ENCODE data around the gene FCN3.

The FCN3 gene

GRCh38 chr1:27343639-27344025, 31.0 kb downstream of the FCN3 start:
- no peak overlapping the region for H3K4me3 ChIP-seq (ENCODE audit: low read depth, low read length)

GRCh38 chr1:27342778-27343638, 31.6 kb downstream of the FCN3 start:
- no peak overlapping the region for H3K4me3 ChIP-seq (ENCODE audit: low read depth, low read length)

- peak overlapping the region; percentile 27 for H3K4me3 ChIP-seq (ENCODE audit: low read depth, low read length)
These were observed 32.2 kb downstream of the FCN3 start for GRCh38 chr1:27342391-27342777.

- peak within 1 kb of the TSS; percentile 27 for H3K4me3 ChIP-seq (ENCODE audit: low read depth, low read length)
These were observed 32.9 kb downstream of the FCN3 start, which contains the start of gene SYTL1 for GRCh38 chr1:27341525-27342252. Gene SYTL1, plus strand, starts transcription at chr1:27342022. Its CDS starts 3,313 bp downstream, at chr1:27345335.

GRCh38 chr1:27339213-27339612, 35.4 kb downstream of the FCN3 start:
- no peak overlapping the region for H3K4me3 ChIP-seq (ENCODE audit: low read depth, low read length)

GRCh38 chr1:27338751-27339150, 35.9 kb downstream of the FCN3 start:
- no peak overlapping the region for H3K4me3 ChIP-seq (ENCODE audit: low read depth, low read length)

GRCh38 chr1:27336756-27337155, 37.9 kb downstream of the FCN3 start:
- H3K4me3 ChIP-seq (ENCODE audit: low read depth, low read length): no peak overlapping the region

GRCh38 chr1:27335506-27336422, 38.9 kb downstream of the FCN3 start:
- H3K4me3 ChIP-seq (ENCODE audit: low read depth, low read length): no peak overlapping the region

- no peak overlapping the region for H3K4me3 ChIP-seq (ENCODE audit: low read depth, low read length)
These were observed 40.8 kb downstream of the FCN3 start for GRCh38 chr1:27333717-27334279.

GRCh38 chr1:27332536-27333281, 41.9 kb downstream of the FCN3 start:
- H3K4me3 ChIP-seq (ENCODE audit: low read depth, low read length): no peak overlapping the region

- no peak overlapping the region for H3K4me3 ChIP-seq (ENCODE audit: low read depth, low read length)
These were observed 42.7 kb downstream of the FCN3 start for GRCh38 chr1:27331922-27332321.

GRCh38 chr1:27331426-27331825, 43.2 kb downstream of the FCN3 start:
- H3K4me3 ChIP-seq (ENCODE audit: low read depth, low read length): no peak overlapping the region

GRCh38 chr1:27330786-27331185, 43.8 kb downstream of the FCN3 start:
- no peak overlapping the region for H3K4me3 ChIP-seq (ENCODE audit: low read depth, low read length)

- no peak overlapping the region for H3K4me3 ChIP-seq (ENCODE audit: low read depth, low read length)
These were observed 46.7 kb downstream of the FCN3 start for GRCh38 chr1:27327964-27328363.

GRCh38 chr1:27325286-27325685, 49.3 kb downstream of the FCN3 start:
- H3K4me3 ChIP-seq (ENCODE audit: low read depth, low read length): no peak overlapping the region

GRCh38 chr1:27322569-27323240, 51.9 kb downstream of the FCN3 start:
- H3K4me3 ChIP-seq (ENCODE audit: low read depth, low read length): peak overlapping the region; percentile 98

GRCh38 chr1:27321813-27322568, 52.6 kb downstream of the FCN3 start, which contains the start of gene TMEM222:
Gene TMEM222, plus strand, starts transcription at chr1:27322163. Its CDS starts 35 bp downstream, at chr1:27322198.
- H3K4me3 ChIP-seq (ENCODE audit: low read depth, low read length): peak within 1 kb of the TSS; percentile 98
